WI38 (cell line): ENCODE measurements around the gene CCDC88C.

Source experiments
- H3K4me3 ChIP-seq: 2 replicates; pipeline ENCODE4 v1.5.1; 2011; ENCODE audit warnings: low read depth, mild to moderate bottlenecking, control low read depth, low read length
- TF ChIP-seq, protein P1 (sequence below): IDR thresholded peaks from 2 replicates; pipeline ENCODE4 v1.5.1; 2012; ENCODE audit warnings: low read depth, mild to moderate bottlenecking, control low read depth, low read length

Gene CCDC88C

DNA sequence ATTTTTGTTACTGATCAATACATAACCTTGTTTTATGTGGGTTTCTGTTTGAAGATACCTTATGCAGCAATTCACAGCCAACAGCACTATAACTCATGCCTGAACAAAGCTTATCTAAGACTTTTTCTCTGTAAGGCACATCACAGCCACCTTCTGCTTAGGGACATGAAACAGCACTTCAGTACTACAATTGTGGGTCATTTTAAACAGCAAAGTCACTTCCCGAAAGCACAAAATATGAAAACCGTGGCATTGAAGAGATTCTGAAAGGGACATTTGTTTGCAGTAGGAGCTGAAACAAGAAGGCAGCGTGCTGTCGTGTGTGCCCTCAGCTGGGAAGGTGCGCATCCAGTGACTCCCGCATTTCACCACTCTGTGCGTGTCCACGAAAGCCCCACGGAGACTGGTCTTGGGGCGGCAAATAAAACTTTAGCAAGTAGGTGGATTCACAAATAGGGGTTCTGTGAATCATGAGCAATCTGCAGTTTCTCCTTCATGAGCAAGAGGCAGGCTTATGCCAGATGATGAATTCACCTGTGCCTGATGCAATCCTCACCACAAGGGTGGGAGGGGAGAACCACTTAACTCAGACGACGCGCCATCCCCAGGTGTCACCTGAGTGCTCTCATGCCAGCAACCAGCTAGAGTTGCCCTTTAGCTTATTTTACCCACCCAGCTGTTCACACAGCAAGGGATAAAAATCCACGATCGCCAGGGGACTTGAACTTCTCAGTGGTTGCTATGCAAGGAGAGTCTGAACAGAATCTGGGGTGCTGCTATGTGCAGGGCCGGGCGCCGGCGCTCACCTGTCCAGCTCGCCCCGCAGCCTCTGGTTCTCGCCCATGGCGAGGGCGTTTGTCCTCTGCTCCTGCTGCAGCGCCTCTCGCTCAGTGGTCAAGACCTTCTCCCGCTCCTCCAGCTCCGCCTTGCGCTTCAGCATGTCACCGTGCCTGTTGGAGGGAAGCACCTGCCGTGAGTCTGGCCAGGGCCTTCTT lies 118.2 kb downstream of the CCDC88C start:
- TF ChIP-seq, protein P1, sequence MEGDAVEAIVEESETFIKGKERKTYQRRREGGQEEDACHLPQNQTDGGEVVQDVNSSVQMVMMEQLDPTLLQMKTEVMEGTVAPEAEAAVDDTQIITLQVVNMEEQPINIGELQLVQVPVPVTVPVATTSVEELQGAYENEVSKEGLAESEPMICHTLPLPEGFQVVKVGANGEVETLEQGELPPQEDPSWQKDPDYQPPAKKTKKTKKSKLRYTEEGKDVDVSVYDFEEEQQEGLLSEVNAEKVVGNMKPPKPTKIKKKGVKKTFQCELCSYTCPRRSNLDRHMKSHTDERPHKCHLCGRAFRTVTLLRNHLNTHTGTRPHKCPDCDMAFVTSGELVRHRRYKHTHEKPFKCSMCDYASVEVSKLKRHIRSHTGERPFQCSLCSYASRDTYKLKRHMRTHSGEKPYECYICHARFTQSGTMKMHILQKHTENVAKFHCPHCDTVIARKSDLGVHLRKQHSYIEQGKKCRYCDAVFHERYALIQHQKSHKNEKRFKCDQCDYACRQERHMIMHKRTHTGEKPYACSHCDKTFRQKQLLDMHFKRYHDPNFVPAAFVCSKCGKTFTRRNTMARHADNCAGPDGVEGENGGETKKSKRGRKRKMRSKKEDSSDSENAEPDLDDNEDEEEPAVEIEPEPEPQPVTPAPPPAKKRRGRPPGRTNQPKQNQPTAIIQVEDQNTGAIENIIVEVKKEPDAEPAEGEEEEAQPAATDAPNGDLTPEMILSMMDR = no peak
- H3K4me3 ChIP-seq = no peak overlapping the region

DNA sequence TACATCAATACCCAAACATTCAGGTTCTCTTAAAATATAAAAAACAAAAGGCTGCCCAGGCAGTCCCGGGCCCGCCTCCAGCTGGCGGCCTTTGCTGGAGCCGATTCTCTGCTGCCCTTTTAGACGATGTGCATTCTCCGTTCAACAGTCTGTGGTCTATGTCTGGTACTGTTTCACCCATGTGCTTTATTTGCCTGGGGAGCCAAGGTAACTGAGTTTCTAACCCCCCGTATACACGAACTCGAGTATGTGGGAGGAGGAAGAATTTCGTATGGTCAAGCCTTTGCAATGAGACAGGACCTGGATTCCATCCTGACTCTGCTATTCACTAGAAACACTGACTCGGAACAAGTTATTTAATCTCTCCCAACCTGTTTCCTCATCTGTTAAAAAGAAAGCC lies 119.0 kb downstream of the CCDC88C start:
- TF ChIP-seq, protein P1 = no peak
- H3K4me3 ChIP-seq = no peak overlapping the region

DNA sequence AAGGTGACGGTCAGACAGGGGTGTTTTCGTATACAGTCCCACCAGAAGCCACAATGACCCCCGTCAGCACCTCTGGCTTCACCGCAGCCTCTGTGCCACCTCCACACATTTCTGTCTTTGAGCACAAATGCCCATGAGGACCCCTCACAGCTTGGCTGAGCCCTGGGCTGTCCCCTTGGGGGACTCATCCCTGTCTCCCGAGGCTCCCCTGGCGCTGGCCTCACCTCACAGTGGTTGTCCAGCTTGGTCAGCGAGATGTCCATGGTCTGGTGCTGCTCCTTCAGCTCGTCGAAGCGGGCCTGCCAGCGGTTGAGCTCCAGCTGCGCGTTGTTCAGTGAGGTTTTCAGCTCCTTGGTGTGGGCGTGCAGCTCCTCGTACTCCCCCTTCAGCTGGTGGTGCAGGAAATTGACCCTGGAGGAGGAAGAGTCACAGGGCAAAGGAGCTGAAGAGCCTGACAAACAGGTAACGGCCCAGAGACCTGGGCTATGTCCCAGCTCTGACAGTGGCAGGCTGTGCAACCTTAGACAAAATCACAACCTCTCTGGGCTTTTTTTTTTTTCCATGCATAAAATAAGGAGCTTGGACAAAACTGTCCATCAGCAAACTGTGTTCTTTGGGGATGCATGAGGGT lies 120.4 kb downstream of the CCDC88C start:
- TF ChIP-seq, protein P1 = no peak

DNA sequence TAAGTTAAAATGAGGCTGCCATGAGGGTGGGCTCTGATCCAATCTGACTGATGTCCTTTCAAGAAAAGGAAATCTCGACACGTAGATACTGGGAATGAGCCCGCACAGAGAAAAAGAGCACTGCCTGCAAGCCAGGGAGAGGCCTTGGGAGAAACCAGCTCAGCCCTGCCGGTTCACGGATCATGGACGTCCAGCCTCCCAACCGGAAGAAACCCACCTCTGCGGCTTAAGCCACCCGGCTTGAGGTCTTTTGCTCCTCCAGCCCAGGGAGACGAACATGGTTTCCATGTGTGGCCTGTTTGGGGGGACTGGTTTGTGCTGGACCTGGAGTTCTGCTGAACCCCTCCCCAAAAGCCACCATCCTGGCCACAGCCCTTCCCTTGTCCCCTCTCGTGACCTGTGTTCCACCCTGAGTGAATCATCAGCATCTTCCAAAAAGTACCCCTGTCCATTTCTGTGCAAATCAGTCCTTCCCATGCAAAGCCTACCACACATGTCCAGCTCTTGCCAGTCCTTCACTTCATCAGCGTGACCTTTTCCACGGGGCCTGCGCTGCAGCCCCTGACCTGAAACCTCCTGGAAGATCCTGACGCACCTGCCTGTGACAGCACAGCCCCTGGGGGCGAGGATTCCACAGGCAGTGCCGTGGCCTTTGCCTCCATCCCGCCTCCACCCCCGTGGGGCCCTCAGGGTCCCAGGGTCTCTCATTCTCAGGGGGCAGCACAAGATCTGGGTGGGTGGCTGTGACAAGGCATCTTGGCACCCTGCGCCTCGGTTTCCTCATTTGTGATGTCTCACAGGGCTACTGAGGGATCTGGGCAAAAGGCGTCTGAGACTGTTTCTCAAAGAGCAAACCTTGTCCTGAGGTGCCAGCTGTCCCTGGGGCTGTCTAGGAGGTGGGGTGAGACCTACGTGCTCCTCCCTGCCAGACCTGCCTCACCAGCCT lies 121.5 kb downstream of the CCDC88C start:
- TF ChIP-seq, protein P1 = no peak
- no peak overlapping the region for H3K4me3 ChIP-seq

More for the DNA sequence above, 120.4 kb downstream of the CCDC88C start:
- no peak overlapping the region for H3K4me3 ChIP-seq

DNA sequence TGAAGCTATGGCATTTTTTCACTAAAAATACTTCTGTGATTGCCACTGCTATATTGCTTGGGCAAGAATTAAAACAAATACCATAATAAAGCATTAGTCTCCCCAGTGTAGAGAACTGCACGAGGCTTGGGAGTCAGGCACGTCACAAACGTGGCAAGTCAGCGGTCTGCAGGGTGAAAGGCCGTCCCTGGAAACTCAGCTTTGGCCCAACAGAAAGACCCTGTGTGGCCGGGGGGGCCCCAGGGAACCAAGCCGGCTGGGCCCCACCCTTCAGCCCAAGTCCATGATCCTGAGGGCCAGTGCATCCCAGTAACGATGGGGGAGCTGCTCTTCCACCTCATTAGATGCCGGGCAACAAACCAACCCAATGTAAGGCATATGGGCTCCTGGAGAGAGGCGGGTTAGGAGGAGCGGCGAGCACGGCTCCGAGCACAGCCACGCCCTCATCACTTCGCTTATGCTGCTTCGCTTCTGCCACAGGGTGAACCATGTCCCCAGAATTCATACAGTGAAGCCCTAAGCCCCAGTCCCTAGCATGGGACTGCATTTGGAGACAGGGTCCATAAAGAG lies 122.3 kb downstream of the CCDC88C start:
- TF ChIP-seq, protein P1 = no peak
- no peak overlapping the region for H3K4me3 ChIP-seq

DNA sequence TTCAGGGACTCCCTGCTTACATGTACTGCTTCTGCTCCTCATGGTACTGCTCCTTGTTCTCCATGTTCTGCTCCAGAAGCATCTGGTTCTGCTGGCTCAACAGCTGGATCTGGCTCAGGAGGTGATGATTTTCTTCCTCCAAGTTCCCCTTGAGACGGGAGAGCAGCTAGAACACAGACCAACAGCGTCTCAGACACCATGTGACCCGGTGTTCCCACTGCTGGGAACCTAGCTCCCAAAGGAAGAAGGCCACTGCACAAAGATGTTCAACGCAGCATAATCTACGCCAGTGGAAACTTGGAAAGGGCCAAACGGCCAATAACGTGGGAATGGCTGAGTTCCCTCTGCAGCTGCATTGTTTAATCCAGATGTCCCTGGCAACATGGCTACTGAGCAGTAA lies 123.5 kb downstream of the CCDC88C start:
- no peak overlapping the region for H3K4me3 ChIP-seq
- TF ChIP-seq, protein P1 = no peak
